Sigmoid colon (tissue), 7 donors: ENCODE measurements around the gene PAX3. TPM values are rescaled to one million over a fixed set of nuclear protein-coding genes. Genes with fewer than 3 reads are reported as not detected.
A peak's percentile ranks its signal among the peaks of the same experiment; 100 is the strongest.

ENCODE experiments used
- DNase-seq: peaks from one replicate; pipeline ENCODE4 v3.0.0-alpha.2; 2019
- H3K27ac ChIP-seq, 4 donors: fragments of 200-600 bp; sonication (generic); one replicate each; pipeline ENCODE4 v1.5.1; 2016 to 2019; ENCODE audit warnings: mild to moderate bottlenecking in 1 of 4
- H3K27me3 ChIP-seq, 3 donors: fragments of 200-600 bp; sonication (generic); one replicate each; pipeline ENCODE4 v1.5.1; 2019; ENCODE audit warnings: mild to moderate bottlenecking in 1 of 3
- H3K36me3 ChIP-seq, 4 donors: fragments of 200-600 bp; sonication (generic); one replicate each; pipeline ENCODE4 v1.5.1; 2016 to 2019
- H3K4me1 ChIP-seq, 4 donors: fragments of 200-600 bp; sonication (generic); one replicate each; pipeline ENCODE4 v1.5.1; 2017 to 2019
- H3K4me3 ChIP-seq, 4 donors: fragments of 200-600 bp; sonication (generic); one replicate each; pipeline ENCODE4 v1.5.1; 2017 to 2019; ENCODE audit warnings: mild to moderate bottlenecking in 2 of 4, moderate library complexity in 1 of 4
- H3K9me3 ChIP-seq, 4 donors: fragments of 200-600 bp in 3 of 4; sonication (generic) in 3 of 4; one replicate each; pipeline versions ENCODE4 v1.5.1 to v1.6.1; 2013 to 2019
- CTCF ChIP-seq, 4 experiments: fragments of 450-650 bp in 3 of 4; fragments of 200-600 bp in 1 of 4; IDR thresholded peaks; one replicate each; pipeline ENCODE4 v1.5.1; 2016 to 2019; ENCODE audit warnings: antibody characterized with exemption in 4 of 4, mild to moderate bottlenecking in 3 of 4, moderate library complexity in 2 of 4
- EP300 ChIP-seq, 4 donors: sonication (generic); formaldehyde crosslinking; IDR thresholded peaks; one replicate each; pipeline ENCODE4 v1.6.1; 2017; ENCODE audit warnings: antibody characterized with exemption in 4 of 4
- POLR2A ChIP-seq, 2 donors: fragments of 450-650 bp; IDR thresholded peaks; one replicate each; pipeline ENCODE4 v1.6.1; 2016; ENCODE audit warnings: antibody characterized with exemption in 2 of 2, mild to moderate bottlenecking in 2 of 2, moderate library complexity in 2 of 2
- POLR2AphosphoS5 ChIP-seq, 4 donors: sonication (generic); formaldehyde crosslinking; IDR thresholded peaks; one replicate each; pipeline ENCODE4 v1.6.1; 2017; ENCODE audit warnings: antibody characterized with exemption in 4 of 4
- WGBS, 2 donors: extraction: QIAGEN DNeasy Blood & Tissue Kit; methylation state at CpG; one replicate each; pipeline ENCODE4 v1.1.7; 2013; 5-methylcytosine and 5-hydroxymethylcytosine counted together
- intact Hi-C: fragments of 100-400 bp; cut with DNase I; formaldehyde crosslinking; loops from one replicate; pipeline ENCODE4 v1.15.1; 2023
- polyA plus RNA-seq, 3 donors: library from polyadenylated mRNA; stranded (reverse); fragments of 200-250 nt; gene quantifications; one replicate each; pipeline ENCODE4 v1.2.3, GENCODE V29; 2013
- total RNA-seq, 4 donors: library from RNA; depleted of rRNA; stranded (reverse); fragments of >200 nt; gene quantifications; one replicate each; pipeline ENCODE4 v1.1.0, GENCODE V29; 2016
- donor health status: healthy with polysubstance abuse.
- donor health status: Bipolar disorder and iron deficiency.
- donor health status: healthy.

PAX3 gene
- total and polyA plus RNA-seq, 7 donors = not detected

- H3K9me3 ChIP-seq = no peaks in the 10 kb centered on the region
- H3K4me1 ChIP-seq = peaks cover 0 to 65% (median 35%) of the 10 kb centered on the region in 4 donors
- peaks cover 89 to 100% (median 98%) of the 10 kb centered on the region in 3 donors for H3K27me3 ChIP-seq
- TF ChIP-seq CTCF (IDR thresholded peaks at IDR 0.05) (no peak), POLR2AphosphoS5 (IDR thresholded peaks at IDR 0.05) (no peak), POLR2A (IDR thresholded peaks at IDR 0.05) (no peak), EP300 (IDR thresholded peaks at IDR 0.05) (no peak)
- H3K4me3 ChIP-seq = peak overlapping the region in 2 of 4 donors; percentile 6 to 19
- intact Hi-C loops = no loop called here
- WGBS, 2 donors = 4 to 5% methylated on average over 16 of the region's 16 CpGs
- no peaks in the 10 kb centered on the region for H3K36me3 ChIP-seq
- no peak overlapping the region for H3K27ac ChIP-seq
- no peak for DNase-seq
Measured at GRCh38 chr2:222298001-222298310, 842 bp downstream of the PAX3 start.

- Histone ChIP-seq H3K27ac (no peak overlapping the region), H3K4me3 (no peak overlapping the region), H3K9me3 (no peaks in the 10 kb centered on the region), H3K27me3 (peaks cover 86 to 100% (median 98%) of the 10 kb centered on the region in 3 donors), H3K4me1 (peaks cover 0 to 63% (median 35%) of the 10 kb centered on the region in 4 donors), H3K36me3 (no peaks in the 10 kb centered on the region)
- 11 to 21% methylated on average over 6 of the region's 6 CpGs for WGBS, 2 donors
- TF ChIP-seq CTCF (IDR thresholded peaks at IDR 0.05) = no peak
- no peak for TF ChIP-seq POLR2A (IDR thresholded peaks at IDR 0.05)
- TF ChIP-seq POLR2AphosphoS5 (IDR thresholded peaks at IDR 0.05) = no peak
- TF ChIP-seq EP300 (IDR thresholded peaks at IDR 0.05) = no peak
- intact Hi-C loops = no loop called here
- DNase-seq = no peak
Measured at GRCh38 chr2:222297600-222297935, 1.2 kb downstream of the PAX3 start.

- H3K27me3 ChIP-seq = peaks cover 80 to 100% (median 98%) of the 10 kb centered on the region in 3 donors
- H3K4me3 ChIP-seq = no peak overlapping the region
- no peaks in the 10 kb centered on the region for H3K36me3 ChIP-seq
- no peaks in the 10 kb centered on the region for H3K9me3 ChIP-seq
- no peak for DNase-seq
- TF ChIP-seq EP300 (IDR thresholded peaks at IDR 0.05) = no peak
- TF ChIP-seq POLR2A (IDR thresholded peaks at IDR 0.05) = no peak
- TF ChIP-seq CTCF (IDR thresholded peaks at IDR 0.05) = no peak
- TF ChIP-seq POLR2AphosphoS5 (IDR thresholded peaks at IDR 0.05) = no peak
- H3K4me1 ChIP-seq = peaks cover 0 to 58% (median 35%) of the 10 kb centered on the region in 4 donors
- H3K27ac ChIP-seq = no peak overlapping the region
- 6 to 19% methylated on average over 36 of the region's 36 CpGs for WGBS, 2 donors
- intact Hi-C loops = no loop called here
Measured at GRCh38 chr2:222296911-222297599, 1.7 kb downstream of the PAX3 start.

DNA sequence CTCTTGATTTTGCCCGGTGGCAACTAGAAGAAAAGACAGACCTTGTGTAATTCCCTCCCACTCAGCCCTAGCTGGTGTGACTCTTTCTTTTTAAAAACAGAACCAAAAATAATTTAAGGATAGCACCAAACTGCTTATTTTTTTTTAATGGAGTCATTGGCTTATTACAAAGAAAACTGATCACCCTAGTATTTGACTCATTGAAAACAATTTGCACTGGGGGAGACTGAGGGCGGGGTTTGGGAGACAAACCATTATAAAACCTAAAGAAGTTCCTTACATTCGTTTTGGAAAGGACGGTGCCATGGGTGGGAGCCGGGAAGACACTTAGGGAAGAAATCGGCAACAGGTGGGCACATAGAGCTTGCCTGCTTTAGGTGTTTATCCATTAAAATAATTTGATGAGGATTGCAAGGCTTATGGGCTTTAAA lies 2.5 kb downstream of the PAX3 start:
- Histone ChIP-seq H3K4me1 (peaks cover 0 to 54% (median 32%) of the 10 kb centered on the region in 4 donors), H3K27me3 (peaks cover 76 to 100% (median 97%) of the 10 kb centered on the region in 3 donors)
- WGBS, 2 donors = 8 to 26% methylated on average over 6 of the region's 6 CpGs

More for the DNA sequence above, 2.5 kb downstream of the PAX3 start:
- no peak for TF ChIP-seq CTCF (IDR thresholded peaks at IDR 0.05)
- no peak for TF ChIP-seq EP300 (IDR thresholded peaks at IDR 0.05)
- TF ChIP-seq POLR2AphosphoS5 (IDR thresholded peaks at IDR 0.05) = no peak
- TF ChIP-seq POLR2A (IDR thresholded peaks at IDR 0.05) = no peak
- DNase-seq = no peak
- H3K27ac ChIP-seq = no peak overlapping the region
- peak overlapping the region in 1 of 4 donors; percentile 18 for H3K4me3 ChIP-seq
- intact Hi-C loops = no loop called here
- H3K9me3 ChIP-seq = no peaks in the 10 kb centered on the region
- H3K36me3 ChIP-seq = no peaks in the 10 kb centered on the region
